ENCODE measurements around the gene NSFL1C.
"Not testable (repeated sequence)": the region's sequence is repeated elsewhere in the genome, so short reads cannot be mapped to it uniquely, and the experiment has no call there.

DNA sequence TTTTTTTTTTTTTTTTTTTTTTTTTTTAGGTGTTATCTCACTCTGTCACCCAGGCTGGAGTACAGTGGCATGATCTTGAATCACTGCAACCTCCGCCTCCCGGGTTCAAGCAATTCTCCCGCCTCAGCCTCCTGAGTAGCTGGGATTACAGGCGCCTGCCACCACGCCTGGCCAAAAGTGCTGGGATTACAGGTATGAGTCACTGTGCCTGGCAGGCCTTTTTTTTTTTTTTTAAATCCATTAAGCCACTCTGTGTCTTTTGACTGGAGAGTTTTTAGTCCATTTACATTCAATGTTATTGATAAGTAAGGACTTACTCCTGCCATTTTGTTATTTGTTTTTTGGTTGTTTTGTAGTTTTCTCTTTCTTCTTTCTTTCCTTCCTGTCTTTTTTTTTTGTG lies 30.7 kb upstream of the NSFL1C start:
- not testable (repeated sequence) for TF ChIP-seq POLR2A (IDR thresholded peaks at IDR 0.05)
- TF ChIP-seq, protein P1, sequence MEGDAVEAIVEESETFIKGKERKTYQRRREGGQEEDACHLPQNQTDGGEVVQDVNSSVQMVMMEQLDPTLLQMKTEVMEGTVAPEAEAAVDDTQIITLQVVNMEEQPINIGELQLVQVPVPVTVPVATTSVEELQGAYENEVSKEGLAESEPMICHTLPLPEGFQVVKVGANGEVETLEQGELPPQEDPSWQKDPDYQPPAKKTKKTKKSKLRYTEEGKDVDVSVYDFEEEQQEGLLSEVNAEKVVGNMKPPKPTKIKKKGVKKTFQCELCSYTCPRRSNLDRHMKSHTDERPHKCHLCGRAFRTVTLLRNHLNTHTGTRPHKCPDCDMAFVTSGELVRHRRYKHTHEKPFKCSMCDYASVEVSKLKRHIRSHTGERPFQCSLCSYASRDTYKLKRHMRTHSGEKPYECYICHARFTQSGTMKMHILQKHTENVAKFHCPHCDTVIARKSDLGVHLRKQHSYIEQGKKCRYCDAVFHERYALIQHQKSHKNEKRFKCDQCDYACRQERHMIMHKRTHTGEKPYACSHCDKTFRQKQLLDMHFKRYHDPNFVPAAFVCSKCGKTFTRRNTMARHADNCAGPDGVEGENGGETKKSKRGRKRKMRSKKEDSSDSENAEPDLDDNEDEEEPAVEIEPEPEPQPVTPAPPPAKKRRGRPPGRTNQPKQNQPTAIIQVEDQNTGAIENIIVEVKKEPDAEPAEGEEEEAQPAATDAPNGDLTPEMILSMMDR (IDR thresholded peaks at IDR 0.05), result not testable (repeated sequence)
